HG02885 (cell line): ENCODE results near the gene MAGEA2B.
"Not testable (repeated sequence)": the region's sequence is repeated elsewhere in the genome, so short reads cannot be mapped to it uniquely, and the experiment has no call there.

Experiments used
- ATAC-seq: cut with Tn5 transposase; IDR thresholded peaks from one replicate; pipeline ENCODE4 v1.9.1; 2021; ENCODE audit warnings: mild to moderate bottlenecking; ENCODE audit not compliant: unreplicated experiment, poor library complexity

MAGEA2B gene

GRCh38 chrX:152713815-152714787 lies at the start of gene MAGEA2B:
Gene MAGEA2B, plus strand, starts transcription at chrX:152714628. Its CDS starts 2,479 bp downstream, at chrX:152717107.
- not testable (repeated sequence) for ATAC-seq

- ATAC-seq = no peak
Measured at GRCh38 chrX:152674135-152674534, 40.3 kb upstream of the MAGEA2B start.

- not testable (repeated sequence) for ATAC-seq
Measured at GRCh38 chrX:152674652-152675051, 39.8 kb upstream of the MAGEA2B start.

GRCh38 chrX:152681012-152681411 lies 33.4 kb upstream of the MAGEA2B start:
- ATAC-seq = peak; percentile 97

GRCh38 chrX:152697952-152698931 lies 16.2 kb upstream of the MAGEA2B start, which contains the start of gene MAGEA3:
Gene MAGEA3, plus strand, starts transcription at chrX:152698794. Its CDS starts 2,039 bp downstream, at chrX:152700833.
- ATAC-seq = not testable (repeated sequence)

- ATAC-seq = not testable (repeated sequence)
Measured at GRCh38 chrX:152700390-152700789, 14.0 kb upstream of the MAGEA2B start.

- ATAC-seq = not testable (repeated sequence)
Measured at GRCh38 chrX:152706500-152706899, 7.9 kb upstream of the MAGEA2B start.

GRCh38 chrX:152709173-152709572 lies 5.3 kb upstream of the MAGEA2B start, which contains the start of gene CSAG2:
Gene CSAG2, minus strand, starts transcription at chrX:152709273. Its CDS starts 161 bp downstream, at chrX:152709112.
- ATAC-seq = not testable (repeated sequence)

- not testable (repeated sequence) for ATAC-seq
Measured at GRCh38 chrX:152713195-152713594, 1.2 kb upstream of the MAGEA2B start.

GRCh38 chrX:152725409-152725808 lies 11.0 kb downstream of the MAGEA2B start:
- no peak for ATAC-seq

GRCh38 chrX:152733261-152733975 lies 19.0 kb downstream of the MAGEA2B start, which contains the start of the genes CSAG1 and MAGEA12:
Gene CSAG1, minus strand, starts transcription at chrX:152733721. Its CDS starts 1,261 bp downstream, at chrX:152732460.
Gene MAGEA12, plus strand, starts transcription at chrX:152733757. Its CDS starts 2,405 bp downstream, at chrX:152736162.
- no peak for ATAC-seq

GRCh38 chrX:152734143-152734858 lies 19.9 kb downstream of the MAGEA2B start:
- not testable (repeated sequence) for ATAC-seq

GRCh38 chrX:152735101-152735500 lies 20.7 kb downstream of the MAGEA2B start:
- no peak for ATAC-seq

- no peak for ATAC-seq
Measured at GRCh38 chrX:152735860-152736511, 21.6 kb downstream of the MAGEA2B start.

- not testable (repeated sequence) for ATAC-seq
Measured at GRCh38 chrX:152736528-152736927, 22.1 kb downstream of the MAGEA2B start.

GRCh38 chrX:152738560-152738959 lies 24.1 kb downstream of the MAGEA2B start:
- ATAC-seq = no peak

- not testable (repeated sequence) for ATAC-seq
Measured at GRCh38 chrX:152753686-152754650, 39.5 kb downstream of the MAGEA2B start, which contains the start of gene MAGEA2. Gene MAGEA2, minus strand, starts transcription at chrX:152753842. Its CDS starts 2,479 bp downstream, at chrX:152751363.
